Ovary (tissue), 3 donors: ENCODE measurements around the gene TTC28.
A peak's percentile ranks its signal among the peaks of the same experiment; 100 is the strongest.

ENCODE experiments used
- POLR2A ChIP-seq: fragments of 450-650 bp; IDR thresholded peaks from one replicate; pipeline ENCODE4 v1.6.1; 2017; ENCODE audit warnings: antibody characterized with exemption, mild to moderate bottlenecking, moderate library complexity
- TF ChIP-seq, protein P1 (sequence below), 3 donors: fragments of 450-650 bp in 2 of 3; fragments of 200-600 bp in 1 of 3; IDR thresholded peaks; one replicate each; pipeline versions ENCODE4 v1.5.1 to v1.8.0; 2016 to 2022; ENCODE audit warnings: antibody characterized with exemption in 3 of 3, mild to moderate bottlenecking in 1 of 3
- donor health status: DM: no; HTN: no; CAD: no.

- no peak for TF ChIP-seq POLR2A
- TF ChIP-seq, protein P1, sequence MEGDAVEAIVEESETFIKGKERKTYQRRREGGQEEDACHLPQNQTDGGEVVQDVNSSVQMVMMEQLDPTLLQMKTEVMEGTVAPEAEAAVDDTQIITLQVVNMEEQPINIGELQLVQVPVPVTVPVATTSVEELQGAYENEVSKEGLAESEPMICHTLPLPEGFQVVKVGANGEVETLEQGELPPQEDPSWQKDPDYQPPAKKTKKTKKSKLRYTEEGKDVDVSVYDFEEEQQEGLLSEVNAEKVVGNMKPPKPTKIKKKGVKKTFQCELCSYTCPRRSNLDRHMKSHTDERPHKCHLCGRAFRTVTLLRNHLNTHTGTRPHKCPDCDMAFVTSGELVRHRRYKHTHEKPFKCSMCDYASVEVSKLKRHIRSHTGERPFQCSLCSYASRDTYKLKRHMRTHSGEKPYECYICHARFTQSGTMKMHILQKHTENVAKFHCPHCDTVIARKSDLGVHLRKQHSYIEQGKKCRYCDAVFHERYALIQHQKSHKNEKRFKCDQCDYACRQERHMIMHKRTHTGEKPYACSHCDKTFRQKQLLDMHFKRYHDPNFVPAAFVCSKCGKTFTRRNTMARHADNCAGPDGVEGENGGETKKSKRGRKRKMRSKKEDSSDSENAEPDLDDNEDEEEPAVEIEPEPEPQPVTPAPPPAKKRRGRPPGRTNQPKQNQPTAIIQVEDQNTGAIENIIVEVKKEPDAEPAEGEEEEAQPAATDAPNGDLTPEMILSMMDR (IDR thresholded peaks at IDR 0.05) = peak; percentile 72 to 80 (median 78)
Measured at GRCh38 chr22:28442264-28442710, 237.4 kb downstream of the TTC28 start.
